ENCODE measurements around the gene HEXD. TPM values are rescaled to one million over a fixed set of nuclear protein-coding genes. Genes with fewer than 3 reads are reported as not detected.

The HEXD gene
- total and polyA plus RNA-seq, 2 of the 8 experiments (the other 6 are each of a cell fraction or from before 2014, with no cell fraction given) = 20.6 to 21.8 TPM

- no peaks in the 10 kb centered on the region for H3K9me3 ChIP-seq (ENCODE audit: insufficient read depth in 2 of 2, low read depth in 1 of 2, low read length in 1 of 2)
- 0 out of 8 replicates have a peak, but pooled peaks cover 0 to 2% (median 0%) of the 10 kb centered on the region in 4 experiments for H3K36me3 ChIP-seq (ENCODE audit: control insufficient read depth in 2 of 4, insufficient read depth in 4 of 4, low read length in 3 of 4)
- no peak overlapping the region for H4K8ac ChIP-seq (ENCODE audit: extremely low read depth, insufficient read depth, low read length)
- H3K18ac ChIP-seq (ENCODE audit: extremely low read depth, low read length) = no peak overlapping the region
- H3K27ac ChIP-seq (ENCODE audit: low read depth, low read length) = no peak overlapping the region
- 89% methylated on average over 12 of the region's 12 CpGs; no CpG with 5 or more reads in 1 of the 2 experiments for WGBS, 2 experiments (ENCODE audit: extremely low coverage in 1 of 2, insufficient coverage in 1 of 2, insufficient read length in 1 of 2, insufficient replicate concordance in 2 of 2, low coverage in 1 of 2, low lambda C conversion rate in 2 of 2, missing lambda C conversion rate in 1 of 2)
- no peaks in the 10 kb centered on the region for H3K79me2 ChIP-seq (ENCODE audit: control insufficient read depth in 1 of 2, insufficient read depth in 2 of 2, low read length in 2 of 2)
- no peak overlapping the region for H3K23ac ChIP-seq (ENCODE audit: insufficient read length)
- H3K56ac ChIP-seq (replicated peaks; ENCODE audit: insufficient read length, low read depth, low read length) = no peak overlapping the region
- ChIA-PET CTCF (ENCODE audit: partially characterized antibody) (interaction anchor here (0.6 to 2.0 kb wide), 5 partner anchors 23 to 295 kb away, joined by 3 to 6 read pairs (median 3); partner anchors contain the start of gene HEXD), POLR2A (ENCODE audit: partially characterized antibody) (interaction anchor here (0.6 to 1.7 kb wide), 5 partner anchors 12 to 111 kb away, joined by 3 read pairs; no protein-coding TSS in a partner anchor)
- no peak overlapping the region for H2AFZ ChIP-seq (ENCODE audit: low read length)
- no peak for FAIRE-seq
- no peak for DNase-seq (ENCODE audit: low read depth in 1 of 2, low spot score in 2 of 2)
- H3K9ac ChIP-seq (replicated peaks in 1 of 4; ENCODE audit: extremely low read depth in 1 of 4, low read depth in 3 of 4, low read length in 3 of 4) = 0 out of 7 replicates have a peak overlapping the region, but pooled peaks of 1 of the 4 experiments have one; percentile 1
- no peak overlapping the region for H3K4me3 ChIP-seq (ENCODE audit: extremely low read depth in 1 of 4, insufficient read depth in 2 of 4, low read depth in 3 of 4, low read length in 4 of 4)
- H4K91ac ChIP-seq (replicated peaks; ENCODE audit: insufficient read length, low read length) = no peak overlapping the region
- H4K5ac ChIP-seq (ENCODE audit: insufficient read length, low read depth, low read length) = no peak overlapping the region
- H3K14ac ChIP-seq (ENCODE audit: insufficient read length) = no peak overlapping the region
- H4K20me1 ChIP-seq (replicated peaks in 1 of 2; ENCODE audit: control insufficient read depth in 1 of 2, insufficient read depth in 2 of 2, low read length in 2 of 2) = no peaks in the 10 kb centered on the region
- no peaks in the 10 kb centered on the region for H3K79me1 ChIP-seq (ENCODE audit: low read depth, low read length)
- no peaks in the 10 kb centered on the region for H3K4me1 ChIP-seq (replicated peaks in 1 of 4; ENCODE audit: control insufficient read depth in 3 of 4, insufficient read depth in 4 of 4, low read length in 3 of 4)
- no peak overlapping the region for H3K4ac ChIP-seq (replicated peaks; ENCODE audit: insufficient read length, low read depth, low read length)
- H2BK15ac ChIP-seq (ENCODE audit: low read length) = no peak overlapping the region
- H2AK5ac ChIP-seq (ENCODE audit: low read depth, low read length) = no peak overlapping the region
- H3K4me2 ChIP-seq (ENCODE audit: insufficient read depth in 1 of 2, low read depth in 2 of 2, low read length in 2 of 2) = no peak overlapping the region
- no peak overlapping the region for H2BK120ac ChIP-seq (replicated peaks; ENCODE audit: low read depth, low read length)
- H3K27me3 ChIP-seq (replicated peaks in 1 of 4; ENCODE audit: control insufficient read depth in 3 of 4, extremely low read depth in 1 of 4, insufficient read depth in 3 of 4, low read length in 3 of 4) = no peaks in the 10 kb centered on the region
- H2BK5ac ChIP-seq (ENCODE audit: low read depth, low read length) = no peak overlapping the region
- H2BK12ac ChIP-seq (ENCODE audit: low read depth, low read length) = no peak overlapping the region
- TF ChIP-seq SAP30 (IDR thresholded peaks at IDR 0.05; ENCODE audit: insufficient read depth, insufficient replicate concordance, low read length) (no peak), POLR2AphosphoS5 (IDR thresholded peaks at IDR 0.05; ENCODE audit: low read depth, low read length) (no peak), ASH2L (IDR thresholded peaks at IDR 0.05; ENCODE audit: low read length) (no peak)
- H2BK20ac ChIP-seq (ENCODE audit: low read length) = no peak overlapping the region
- H3K23me2 ChIP-seq (ENCODE audit: low read depth, low read length) = no peaks in the 10 kb centered on the region
These were observed 23.9 kb upstream of the HEXD start for GRCh38 chr17:82394278-82394677.
